KOPT-K1 (cell line): ENCODE data around the gene CAPN6.

Experiments used
- H3K27ac ChIP-seq: fragments of 200-600 bp; sonication (generic); 2 replicates; pipeline ENCODE4 v1.5.1; 2016; ENCODE audit warnings: antibody characterized with exemption, mild to moderate bottlenecking, low read depth, low read length; ENCODE audit not compliant: poor library complexity, severe bottlenecking
- H3K36me3 ChIP-seq: fragments of 200-600 bp; sonication (generic); 2 replicates; pipeline ENCODE4 v1.5.1; 2017; ENCODE audit warnings: antibody characterized with exemption, mild to moderate bottlenecking, low read length, moderate library complexity; ENCODE audit not compliant: insufficient read depth
- H3K9me3 ChIP-seq: fragments of 200-600 bp; sonication (generic); 2 replicates; pipeline ENCODE4 v1.5.1; 2017; ENCODE audit warnings: antibody characterized with exemption, low read length, mild to moderate bottlenecking; ENCODE audit not compliant: insufficient read depth, poor library complexity, severe bottlenecking

The CAPN6 gene

GRCh38 chrX:111260451-111260850 is 9.8 kb downstream of the CAPN6 start:
- H3K27ac ChIP-seq, result no peak overlapping the region
- H3K9me3 ChIP-seq, result no peaks in the 10 kb centered on the region
- H3K36me3 ChIP-seq, result no peaks in the 10 kb centered on the region

- H3K27ac ChIP-seq, result no peak overlapping the region
- H3K9me3 ChIP-seq, result no peaks in the 10 kb centered on the region
- no peaks in the 10 kb centered on the region for H3K36me3 ChIP-seq
These were observed 10.7 kb downstream of the CAPN6 start for GRCh38 chrX:111259559-111259958.

GRCh38 chrX:111257733-111258132 is 12.6 kb downstream of the CAPN6 start:
- Histone ChIP-seq H3K9me3 (no peaks in the 10 kb centered on the region), H3K27ac (no peak overlapping the region), H3K36me3 (no peaks in the 10 kb centered on the region)

GRCh38 chrX:111254896-111255693 is 15.2 kb downstream of the CAPN6 start:
- H3K27ac ChIP-seq, result no peak overlapping the region
- H3K36me3 ChIP-seq, result no peaks in the 10 kb centered on the region
- H3K9me3 ChIP-seq, result no peaks in the 10 kb centered on the region

- H3K27ac ChIP-seq, result no peak overlapping the region
- no peaks in the 10 kb centered on the region for H3K36me3 ChIP-seq
- no peaks in the 10 kb centered on the region for H3K9me3 ChIP-seq
These were observed 26.0 kb downstream of the CAPN6 start for GRCh38 chrX:111244235-111244750.

GRCh38 chrX:111216293-111216801 is 53.9 kb downstream of the CAPN6 start:
- Histone ChIP-seq H3K9me3 (no peaks in the 10 kb centered on the region), H3K36me3 (no peaks in the 10 kb centered on the region), H3K27ac (no peak overlapping the region)

DNA sequence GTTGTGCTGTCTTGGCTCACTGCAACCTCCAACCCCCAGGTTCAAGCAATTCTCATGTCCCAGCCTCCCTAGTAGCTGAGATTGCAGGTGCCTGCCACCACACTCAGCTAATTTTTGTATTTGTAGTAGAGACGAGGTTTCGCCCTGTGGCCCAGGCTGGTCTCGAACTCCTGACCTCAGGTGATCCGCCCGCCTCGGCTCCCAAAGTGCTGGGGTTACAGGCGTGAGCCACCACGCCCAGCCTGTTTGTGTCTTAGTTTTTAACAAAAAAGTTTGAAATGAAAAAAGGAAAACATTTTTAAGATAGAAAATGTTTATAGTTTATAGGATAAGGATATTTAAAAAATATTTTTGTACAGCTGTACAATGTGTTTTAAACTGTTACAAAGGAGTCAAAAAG is 62.4 kb downstream of the CAPN6 start:
- no peaks in the 10 kb centered on the region for H3K9me3 ChIP-seq
- no peak overlapping the region for H3K27ac ChIP-seq
- no peaks in the 10 kb centered on the region for H3K36me3 ChIP-seq

DNA sequence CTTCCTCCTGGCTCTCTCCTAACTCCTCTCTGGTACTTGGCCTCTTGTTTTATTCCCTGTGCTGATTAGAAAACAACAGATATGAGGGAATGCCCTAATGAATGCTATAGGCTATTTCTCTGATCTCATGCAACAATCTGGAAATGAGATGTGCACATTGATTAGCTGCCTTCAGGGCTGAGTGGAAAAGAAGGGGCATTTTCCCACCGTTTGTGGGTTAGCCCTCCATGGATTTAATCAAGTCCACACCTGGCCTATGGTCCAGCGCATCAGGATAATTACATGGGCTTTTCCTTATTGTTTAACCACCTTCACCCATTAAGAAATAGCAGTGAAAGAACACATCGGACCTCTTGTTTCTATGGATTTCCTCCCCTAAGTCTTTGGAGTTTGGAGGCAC is 70.0 kb downstream of the CAPN6 start:
- Histone ChIP-seq H3K9me3 (no peaks in the 10 kb centered on the region), H3K36me3 (no peaks in the 10 kb centered on the region), H3K27ac (no peak overlapping the region)

DNA sequence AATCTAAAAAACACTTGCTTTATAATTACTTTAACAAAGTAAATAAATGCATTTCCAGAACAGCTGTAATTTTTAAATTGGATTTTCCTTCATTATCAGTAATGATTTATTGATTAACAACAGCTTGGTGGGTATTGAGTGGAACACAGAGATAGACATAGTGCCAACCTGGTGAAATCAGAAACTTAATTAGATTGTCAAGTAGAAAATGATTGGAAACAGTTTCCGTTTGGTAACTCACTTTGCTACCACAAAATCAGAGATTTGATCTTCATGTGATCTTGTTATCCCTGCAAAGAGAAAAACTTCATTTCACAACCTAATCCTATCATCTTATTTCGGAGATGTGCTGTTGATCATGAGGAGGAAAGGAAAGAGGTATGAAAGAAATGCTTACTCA is 70.8 kb downstream of the CAPN6 start:
- no peak overlapping the region for H3K27ac ChIP-seq
- no peaks in the 10 kb centered on the region for H3K36me3 ChIP-seq
- no peaks in the 10 kb centered on the region for H3K9me3 ChIP-seq
